SH-SY5Y (cell line): ENCODE measurements around the gene BPIFB1.

Experiments used
- GATA2 ChIP-seq: IDR thresholded peaks from 2 replicates; pipeline ENCODE4 v1.6.1; 2011; ENCODE audit warnings: mild to moderate bottlenecking, low read depth, low read length
- GATA3 ChIP-seq: IDR thresholded peaks from 2 replicates; pipeline ENCODE4 v1.6.1; 2011; ENCODE audit warnings: low read depth, mild to moderate bottlenecking, low read length, moderate library complexity

DNA sequence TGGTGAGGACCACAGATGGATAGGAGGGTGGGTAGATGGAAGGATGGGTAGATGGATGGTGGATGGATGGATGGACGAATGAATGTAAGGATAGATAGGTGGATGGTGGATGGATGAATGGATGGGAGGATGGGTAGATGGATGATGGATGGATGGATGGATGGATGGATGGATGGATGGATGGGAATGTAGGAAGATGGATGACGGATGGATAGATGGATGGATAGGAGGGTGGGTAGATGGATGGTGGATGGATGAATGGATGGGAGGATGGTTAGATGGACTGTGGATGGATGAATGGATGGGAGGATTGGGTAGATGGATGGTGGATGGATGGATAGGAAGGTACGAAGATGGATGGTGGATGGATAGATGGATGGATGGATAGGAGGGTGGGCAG is 51.1 kb downstream of the BPIFB1 start:
- no peak for TF ChIP-seq GATA2
- TF ChIP-seq GATA3 = no peak
